Activated CD4-positive, alpha-beta T cell treated with anti-CD3 and anti-CD28 coated beads, Interleukin-2, amount 50 U/mL, for 16 hours (primary cell): ENCODE results near the gene TPD52L2.
A peak's percentile ranks its signal among the peaks of the same experiment; 100 is the strongest.
"Not testable (repeated sequence)": the region's sequence is repeated elsewhere in the genome, so short reads cannot be mapped to it uniquely, and the experiment has no call there.

ENCODE experiments used
- DNase-seq: peaks from one replicate; pipeline ENCODE4 v3.0.0-alpha.2; 2020

Gene TPD52L2

DNA sequence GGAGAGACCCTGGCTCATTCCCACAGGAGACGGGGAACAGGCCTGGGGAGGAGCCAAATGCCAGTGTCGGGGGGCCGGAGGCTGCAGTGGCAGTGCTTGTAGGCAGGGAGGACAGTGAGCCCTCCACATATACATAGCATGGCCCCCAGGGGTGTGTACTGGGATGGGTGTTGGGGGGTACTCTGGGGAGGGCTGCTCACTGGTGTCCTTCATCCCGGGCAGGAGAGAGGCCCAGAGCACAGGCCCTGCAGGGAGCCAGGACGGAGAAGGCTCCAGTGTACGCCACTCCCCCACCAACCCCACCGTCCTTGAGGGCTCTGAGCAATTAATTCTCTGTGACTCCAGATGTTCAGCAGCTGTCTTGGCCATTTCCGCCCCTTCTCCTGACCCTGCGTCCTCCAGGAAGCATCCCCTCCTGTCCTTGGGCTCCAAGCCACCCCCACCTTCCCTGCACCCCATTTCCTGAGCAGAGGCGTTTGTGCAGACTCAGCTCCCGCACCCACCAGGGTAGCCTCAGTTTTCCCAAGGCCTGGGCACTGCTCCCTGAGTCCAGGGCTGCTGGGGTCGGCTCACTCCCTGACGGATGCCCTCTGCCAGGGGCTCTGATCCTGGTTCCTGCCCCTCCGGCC lies 7.2 kb upstream of the TPD52L2 start:
- DNase-seq: no peak

GRCh38 chr20:63858393-63859165 lies 6.5 kb upstream of the TPD52L2 start:
- no peak for DNase-seq

DNA sequence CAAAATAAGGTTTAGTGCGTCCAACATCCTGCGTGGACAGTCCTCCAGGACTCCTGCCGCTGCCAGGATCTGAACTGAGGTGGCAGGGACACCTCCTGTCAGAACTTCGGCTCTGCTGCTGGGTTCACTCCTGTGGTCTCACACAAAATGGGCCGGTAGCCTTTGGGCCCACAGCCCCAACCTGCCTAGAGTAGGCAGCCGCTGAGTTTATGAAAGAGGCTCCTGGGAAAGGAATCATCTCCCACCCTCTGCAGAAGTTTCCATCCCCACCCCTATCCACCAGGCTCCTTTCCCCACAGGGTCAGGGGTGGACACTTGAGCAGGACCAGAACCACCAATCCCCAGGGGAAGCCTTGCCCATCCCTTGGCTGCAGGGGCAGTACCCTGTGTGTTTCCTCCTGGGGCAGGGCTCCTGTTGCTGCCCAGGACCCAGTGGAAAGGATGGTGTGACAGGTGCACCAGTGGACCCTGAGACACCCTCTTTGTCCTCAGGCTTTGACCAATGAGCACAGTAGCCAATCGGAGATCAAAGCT lies 5.8 kb upstream of the TPD52L2 start:
- DNase-seq: no peak

DNA sequence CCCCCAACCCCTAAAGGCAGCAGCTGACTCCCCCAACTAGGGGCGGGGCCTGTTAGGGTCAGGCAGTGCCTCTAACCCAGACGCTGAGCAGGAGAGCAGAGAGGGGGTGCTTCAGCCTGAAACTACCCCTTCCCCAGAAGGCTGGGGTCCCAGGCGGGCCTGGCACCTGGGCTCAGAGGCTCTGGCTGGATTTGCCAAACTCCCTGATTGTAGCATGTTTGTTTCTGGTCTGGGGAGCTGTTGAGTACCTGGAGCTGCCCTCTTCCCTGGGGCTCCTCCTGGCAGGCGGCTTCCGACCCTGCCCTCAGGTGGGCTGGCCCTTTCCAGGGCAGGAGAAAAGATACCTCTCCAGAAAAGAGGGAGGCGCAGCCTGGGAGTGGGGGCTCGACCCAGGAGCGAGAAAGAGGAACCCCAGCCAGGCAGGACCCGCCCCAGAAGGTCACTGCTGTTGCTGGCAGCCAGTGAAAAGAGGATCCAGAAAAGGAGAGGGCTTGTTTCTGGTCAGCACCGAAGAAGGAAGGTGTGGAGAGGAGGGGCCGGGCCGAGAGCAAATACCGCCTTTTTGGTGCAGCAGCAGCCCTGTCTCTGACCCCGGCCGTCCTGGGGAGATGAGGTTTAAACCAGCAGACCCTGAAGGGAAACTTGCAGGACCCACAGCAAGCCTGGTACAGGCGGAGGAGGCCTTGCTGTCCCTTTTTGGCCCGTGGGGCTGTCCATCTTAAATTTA lies 4.6 kb upstream of the TPD52L2 start:
- no peak for DNase-seq

GRCh38 chr20:63861365-63861934 lies 3.6 kb upstream of the TPD52L2 start, which contains the start of gene ABHD16B:
Gene ABHD16B (plus strand): TSS chr20:63861498. CDS start chr20:63861541, 43 bp downstream.
- DNase-seq: no peak

GRCh38 chr20:63861981-63862901 lies 2.8 kb upstream of the TPD52L2 start:
- no peak for DNase-seq

- no peak for DNase-seq
Observed at GRCh38 chr20:63863021-63863797, 1.9 kb upstream of the TPD52L2 start.

- DNase-seq: peak; percentile 88
Observed at GRCh38 chr20:63863798-63864544, 1.1 kb upstream of the TPD52L2 start.

GRCh38 chr20:63864545-63864977 lies 509 bp upstream of the TPD52L2 start:
- DNase-seq: no peak

GRCh38 chr20:63867042-63867441 lies 2.0 kb downstream of the TPD52L2 start:
- DNase-seq: not testable (repeated sequence)

- DNase-seq: no peak
Observed at GRCh38 chr20:63868264-63868663, 3.2 kb downstream of the TPD52L2 start.

DNA sequence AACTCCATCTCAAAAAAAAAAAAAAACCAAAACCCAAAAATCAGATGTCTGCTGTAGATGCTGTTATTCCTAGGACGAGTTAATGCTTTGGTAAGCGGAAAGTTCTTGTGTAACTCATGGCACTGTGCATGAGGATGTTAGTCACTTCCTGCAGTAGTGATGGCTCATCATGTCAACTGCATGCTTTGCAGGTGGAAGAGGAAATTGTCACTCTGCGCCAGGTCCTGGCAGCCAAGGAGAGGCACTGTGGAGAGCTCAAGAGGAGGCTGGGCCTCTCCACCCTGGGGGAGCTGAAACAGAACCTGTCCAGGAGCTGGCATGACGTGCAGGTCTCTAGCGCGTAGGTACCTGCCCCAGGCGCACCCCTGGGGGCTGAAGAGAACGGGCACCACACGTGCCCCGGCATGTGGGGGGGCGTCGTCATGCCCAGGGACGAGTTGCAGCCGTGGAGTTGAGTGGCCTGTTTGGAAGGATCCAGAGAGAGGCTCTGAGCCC lies 8.5 kb downstream of the TPD52L2 start:
- peak; percentile 87 for DNase-seq

- DNase-seq: not testable (repeated sequence)
Observed at GRCh38 chr20:63874241-63874640, 9.2 kb downstream of the TPD52L2 start.

DNA sequence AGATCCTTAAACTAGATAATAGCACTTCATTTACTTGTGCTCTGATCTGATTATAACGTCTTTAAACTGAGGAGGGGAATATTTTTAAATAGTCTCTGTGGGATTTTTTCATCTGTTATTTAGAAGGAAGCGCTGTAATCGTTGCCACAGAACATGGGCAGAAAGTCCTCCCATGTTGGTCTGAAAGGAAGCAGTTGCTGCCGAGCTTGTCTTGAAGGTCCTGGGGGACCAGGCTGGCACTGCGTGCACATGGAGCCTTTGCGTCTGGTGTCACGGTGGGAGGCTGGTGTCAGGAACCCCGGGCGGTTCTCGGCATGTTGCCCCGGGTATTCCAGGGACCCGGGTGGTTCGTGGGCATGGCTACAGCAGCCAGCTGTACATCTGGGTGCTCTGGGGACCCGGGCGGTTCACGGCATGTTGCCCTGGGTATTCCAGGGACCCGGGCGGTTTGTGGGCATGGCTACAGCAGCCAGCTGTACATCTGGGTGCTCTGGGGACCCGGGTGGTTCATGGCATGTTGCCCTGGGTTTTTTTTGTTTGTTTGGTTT lies 11.5 kb downstream of the TPD52L2 start:
- DNase-seq: no peak

- no peak for DNase-seq
Observed at GRCh38 chr20:63877755-63878470, 12.8 kb downstream of the TPD52L2 start.

DNA sequence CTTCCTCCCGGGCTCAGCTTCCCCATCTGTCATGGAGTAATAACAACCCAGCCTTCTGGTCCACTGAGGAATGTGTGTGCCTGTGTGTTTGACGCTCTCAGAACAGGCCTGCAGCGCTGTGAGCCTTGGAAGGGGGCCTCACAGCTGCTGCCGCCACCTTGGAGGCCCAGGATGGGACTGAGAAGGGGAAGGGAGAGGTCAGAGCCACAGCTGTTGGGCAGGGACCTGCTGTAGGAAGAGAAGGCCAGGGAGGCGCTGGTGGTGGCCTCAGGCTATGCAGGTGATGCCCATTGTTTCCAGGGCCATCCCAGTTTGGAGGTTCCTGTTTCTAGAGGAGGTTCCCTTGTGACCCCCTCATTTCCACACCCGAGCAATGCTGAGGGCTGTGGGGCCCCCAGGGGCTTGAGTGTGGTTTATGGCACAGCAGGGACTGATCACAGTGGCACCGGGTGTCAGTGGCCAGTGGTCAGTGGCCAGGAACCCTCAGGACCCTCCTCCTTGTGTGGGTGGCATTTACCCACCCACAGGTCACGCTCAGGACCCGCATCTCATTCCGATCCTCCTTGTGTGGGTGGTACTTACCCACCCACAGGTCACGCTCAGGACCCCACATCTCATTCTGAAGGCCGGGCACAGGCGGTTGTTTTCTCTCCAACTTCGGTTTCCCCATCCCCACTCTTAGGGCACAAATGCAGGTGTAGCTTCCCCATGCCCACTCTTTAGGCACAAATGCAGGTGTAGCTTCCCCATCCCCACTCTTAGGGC lies 14.0 kb downstream of the TPD52L2 start:
- DNase-seq: no peak

GRCh38 chr20:63880901-63881300 lies 15.8 kb downstream of the TPD52L2 start:
- DNase-seq: not testable (repeated sequence)
